Esophagus muscularis mucosa (tissue), 4 donors: ENCODE results near the gene IQCN. TPM values are rescaled to one million over a fixed set of nuclear protein-coding genes. Genes with fewer than 3 reads are reported as not detected.

ENCODE experiments used
- DNase-seq: peaks from one replicate; pipeline ENCODE4 v3.0.0-alpha.2; 2017; ENCODE audit errors: extremely low spot score
- H3K27ac ChIP-seq, 4 donors: fragments of 200-600 bp; sonication (generic); replicated peaks in 1 of 4; 1 replicate in 3 of 4; 2 replicates in 1 of 4; pipeline ENCODE4 v1.5.1; 2016 to 2019; ENCODE audit warnings: mild to moderate bottlenecking in 1 of 4
- H3K27me3 ChIP-seq, 4 donors: fragments of 200-600 bp; sonication (generic); one replicate each; pipeline versions ENCODE4 v1.5.1 to v1.6.0; 2016 to 2019
- H3K36me3 ChIP-seq, 4 donors: fragments of 200-600 bp; sonication (generic); one replicate each; pipeline ENCODE4 v1.5.1; 2016 to 2019
- H3K4me1 ChIP-seq, 4 donors: fragments of 200-600 bp; sonication (generic); one replicate each; pipeline ENCODE4 v1.5.1; 2016 to 2019
- H3K4me3 ChIP-seq, 4 donors: fragments of 200-600 bp; sonication (generic); 1 replicate in 2 of 4; 2 replicates in 2 of 4; pipeline ENCODE4 v1.5.1; 2016 to 2019; ENCODE audit warnings: mild to moderate bottlenecking in 4 of 4, moderate library complexity in 1 of 4
- H3K9me3 ChIP-seq, 4 donors: fragments of 200-600 bp; sonication (generic); 1 replicate in 3 of 4; 2 replicates in 1 of 4; pipeline ENCODE4 v1.5.1; 2016 to 2019
- CTCF ChIP-seq, 3 experiments: fragments of 200-600 bp in 2 of 3; fragments of 450-650 bp in 1 of 3; sonication (generic) in 2 of 3; IDR thresholded peaks; one replicate each; pipeline ENCODE4 v1.5.1; 2017 to 2019; ENCODE audit warnings: antibody characterized with exemption in 3 of 3, mild to moderate bottlenecking in 2 of 3, moderate library complexity in 1 of 3
- EP300 ChIP-seq: sonication (generic); formaldehyde crosslinking; IDR thresholded peaks from one replicate; pipeline ENCODE4 v1.6.1; 2017; ENCODE audit warnings: antibody characterized with exemption
- POLR2A ChIP-seq: fragments of 450-650 bp; IDR thresholded peaks from one replicate; pipeline ENCODE4 v1.6.1; 2017; ENCODE audit warnings: antibody characterized with exemption, moderate library complexity, mild to moderate bottlenecking, low read depth
- POLR2AphosphoS5 ChIP-seq, 2 donors: sonication (generic); formaldehyde crosslinking; IDR thresholded peaks; one replicate each; pipeline ENCODE4 v1.6.1; 2017; ENCODE audit warnings: antibody characterized with exemption in 2 of 2
- WGBS: methylation state at CpG from one replicate; pipeline ENCODE4 v1.1.5; 2018; 5-methylcytosine and 5-hydroxymethylcytosine counted together
- intact Hi-C: fragments of 100-400 bp; cut with DNase I; formaldehyde crosslinking; loops from one replicate; pipeline ENCODE4 v1.15.1; 2023
- total RNA-seq, 4 donors: library from RNA; depleted of rRNA; stranded (reverse); fragments of >200 nt; gene quantifications; one replicate each; pipeline versions ENCODE4 v1.1.0 to v1.2.1, GENCODE V29; 2016

IQCN gene
- total RNA-seq, 4 donors from 2014 or later, result 0.52 to 2.5 (median 1.3) TPM

GRCh38 chr19:18281082-18282020, 7.1 kb upstream of the IQCN start, which contains the start of gene JUND:
Gene JUND, minus strand, starts transcription at chr19:18281622. Its CDS starts 138 bp downstream, at chr19:18281484.
- intact Hi-C loops, result no loop called here
- H3K36me3 ChIP-seq, result peaks cover 4 to 21% (median 15%) of the 10 kb centered on the region in 4 donors
- H3K4me3 ChIP-seq, result peak within 1 kb of the TSS; percentile 86 to 100 (median 99)
- peak; percentile 89 for TF ChIP-seq POLR2A
- peak; percentile 96 to 98 for TF ChIP-seq POLR2AphosphoS5 (IDR thresholded peaks at IDR 0.05)
- TF ChIP-seq EP300, result peak; percentile 72
- no peak for TF ChIP-seq CTCF (IDR thresholded peaks at IDR 0.05)
- no peaks in the 10 kb centered on the region for H3K27me3 ChIP-seq
- H3K27ac ChIP-seq, result peak within 1 kb of the TSS; percentile 99 to 100 (median 100)
- no peaks in the 10 kb centered on the region for H3K9me3 ChIP-seq
- peaks cover 37 to 56% (median 47%) of the 10 kb centered on the region in 4 donors for H3K4me1 ChIP-seq
- WGBS, result 0% methylated on average over 14 of the region's 138 CpGs
- DNase-seq, result peak; percentile 99

GRCh38 chr19:18280247-18281081, 6.2 kb upstream of the IQCN start:
- Histone ChIP-seq H3K27ac (peak overlapping the region; percentile 99 to 100 (median 100)), H3K27me3 (no peaks in the 10 kb centered on the region), H3K36me3 (peaks cover 4 to 22% (median 15%) of the 10 kb centered on the region in 4 donors), H3K4me1 (peaks cover 46 to 64% (median 56%) of the 10 kb centered on the region in 4 donors), H3K9me3 (no peaks in the 10 kb centered on the region), H3K4me3 (peak overlapping the region; percentile 86 to 100 (median 99))
- peak; percentile 99 for TF ChIP-seq POLR2AphosphoS5 (IDR thresholded peaks at IDR 0.05)
- no peak for TF ChIP-seq CTCF (IDR thresholded peaks at IDR 0.05)
- TF ChIP-seq POLR2A, result peak; percentile 96
- intact Hi-C loops, result no loop called here
- under 1% methylated on average over 38 of the region's 111 CpGs for WGBS
- DNase-seq, result no peak

- TF ChIP-seq POLR2AphosphoS5 (IDR thresholded peaks at IDR 0.05) (peak; percentile 98 to 99), POLR2A (peak; percentile 93), EP300 (no peak), CTCF (IDR thresholded peaks at IDR 0.05) (peak; percentile 85 to 99 (median 90))
- Histone ChIP-seq H3K4me1 (peaks cover 54 to 64% (median 63%) of the 10 kb centered on the region in 4 donors), H3K4me3 (peak overlapping the region; percentile 86 to 100 (median 99)), H3K36me3 (peaks cover 4 to 22% (median 15%) of the 10 kb centered on the region in 4 donors), H3K27me3 (no peaks in the 10 kb centered on the region), H3K9me3 (no peaks in the 10 kb centered on the region), H3K27ac (peak overlapping the region; percentile 99 to 100 (median 100))
- peak; percentile 99 for DNase-seq
- under 1% methylated on average over 52 of the region's 55 CpGs for WGBS
- intact Hi-C loops, result loop anchor here (2.0 to 5.0 kb wide), 2 partner anchors 43 to 133 kb away; partner anchors contain the start of gene LSM4
Measured at GRCh38 chr19:18279516-18280246, 5.4 kb upstream of the IQCN start.

- intact Hi-C loops, result loop anchor here (2.0 to 5.0 kb wide), 2 partner anchors 44 to 133 kb away; partner anchors contain the start of gene LSM4
- Histone ChIP-seq H3K27ac (peak overlapping the region; percentile 99 to 100 (median 100)), H3K27me3 (no peaks in the 10 kb centered on the region), H3K4me3 (peak overlapping the region; percentile 86 to 100 (median 99)), H3K4me1 (peaks cover 58 to 68% (median 67%) of the 10 kb centered on the region in 4 donors), H3K36me3 (peaks cover 4 to 22% (median 15%) of the 10 kb centered on the region in 4 donors), H3K9me3 (no peaks in the 10 kb centered on the region)
- TF ChIP-seq CTCF (IDR thresholded peaks at IDR 0.05), result no peak
- no peak for TF ChIP-seq POLR2AphosphoS5 (IDR thresholded peaks at IDR 0.05)
- TF ChIP-seq POLR2A, result no peak
- no peak for TF ChIP-seq EP300
- WGBS, result 1% methylated on average over 5 of the region's 5 CpGs
- DNase-seq, result no peak
Measured at GRCh38 chr19:18279266-18279515, 4.9 kb upstream of the IQCN start.
